SK-N-SH treated with all-trans-retinoic acid at 6 μM for 48 hours (cell line): ENCODE measurements around the gene DNAJB8.

ENCODE experiments used
- SNAI2 ChIP-seq: fragments of 250-450 bp; sonication (Bioruptor Pico); IDR thresholded peaks from 2 replicates; pipeline ENCODE4 v1.5.0; 2020; ENCODE audit warnings: mild to moderate bottlenecking, moderate library complexity
- TOX ChIP-seq: fragments of 250-450 bp; sonication (Bioruptor Pico); IDR thresholded peaks from 2 replicates; pipeline ENCODE4 v1.8.0; 2021; ENCODE audit warnings: mild to moderate bottlenecking, moderate library complexity, borderline replicate concordance
- ZNF70 ChIP-seq: fragments of 450-650 bp; formaldehyde crosslinking; IDR thresholded peaks from 2 replicates; pipeline ENCODE4 v1.5.0; 2020; ENCODE audit warnings: mild to moderate bottlenecking, moderate library complexity

GRCh38 chr3:128435561-128435960 is 31.1 kb downstream of the DNAJB8 start:
- no peak for TF ChIP-seq SNAI2 (CRISPR knock-in tag)
- no peak for TF ChIP-seq TOX (CRISPR knock-in tag)
- TF ChIP-seq ZNF70 (CRISPR knock-in tag), result no peak
